Omental fat pad (tissue), 4 donors: ENCODE results near the gene SIK2. TPM values are rescaled to one million over a fixed set of nuclear protein-coding genes. Genes with fewer than 3 reads are reported as not detected.

Experiments
- ATAC-seq: fragments of 150-250 bp; one replicate; pipeline ENCODE4 v1.9.1; 2016; ENCODE audit warnings: mild to moderate bottlenecking, moderate library complexity; ENCODE audit not compliant: low FRiP score
- DNase-seq: peaks from one replicate; pipeline ENCODE4 v3.0.0-alpha.2; 2019; ENCODE audit warnings: low spot score
- total RNA-seq, 4 donors: library from RNA; depleted of rRNA; stranded (reverse); fragments of >200 nt; gene quantifications; one replicate each; pipeline ENCODE4 v1.1.0, GENCODE V29; 2016
- TF ChIP-seq, protein P1 (sequence below), 3 donors: fragments of 450-650 bp; IDR thresholded peaks; one replicate each; pipeline ENCODE4 v1.5.1; 2016 to 2017; ENCODE audit warnings: antibody characterized with exemption in 3 of 3, mild to moderate bottlenecking in 3 of 3, moderate library complexity in 2 of 3

The SIK2 gene
- total RNA-seq, 4 donors from 2014 or later, result 27.3 to 111 (median 73.6) TPM

DNA sequence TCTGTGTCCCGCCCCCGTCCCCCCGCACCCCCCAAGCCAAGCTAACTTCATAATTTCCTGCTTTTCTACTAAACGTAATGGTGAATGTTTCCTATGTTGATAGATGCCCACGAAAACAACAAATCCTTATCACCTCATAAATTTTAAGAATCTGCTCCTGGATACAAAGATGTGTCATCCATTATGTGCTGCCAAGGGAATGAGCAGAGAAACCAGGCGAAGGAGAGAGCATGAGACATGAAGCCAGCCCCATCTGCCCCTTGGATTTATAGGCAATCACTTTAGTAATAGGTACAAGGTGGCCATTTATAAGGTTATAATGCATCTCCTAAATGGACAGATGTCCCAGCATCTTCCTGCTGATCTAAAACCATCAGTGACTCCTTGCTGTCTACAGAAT lies 31.5 kb upstream of the SIK2 start:
- ATAC-seq, result no peak
- TF ChIP-seq, protein P1, sequence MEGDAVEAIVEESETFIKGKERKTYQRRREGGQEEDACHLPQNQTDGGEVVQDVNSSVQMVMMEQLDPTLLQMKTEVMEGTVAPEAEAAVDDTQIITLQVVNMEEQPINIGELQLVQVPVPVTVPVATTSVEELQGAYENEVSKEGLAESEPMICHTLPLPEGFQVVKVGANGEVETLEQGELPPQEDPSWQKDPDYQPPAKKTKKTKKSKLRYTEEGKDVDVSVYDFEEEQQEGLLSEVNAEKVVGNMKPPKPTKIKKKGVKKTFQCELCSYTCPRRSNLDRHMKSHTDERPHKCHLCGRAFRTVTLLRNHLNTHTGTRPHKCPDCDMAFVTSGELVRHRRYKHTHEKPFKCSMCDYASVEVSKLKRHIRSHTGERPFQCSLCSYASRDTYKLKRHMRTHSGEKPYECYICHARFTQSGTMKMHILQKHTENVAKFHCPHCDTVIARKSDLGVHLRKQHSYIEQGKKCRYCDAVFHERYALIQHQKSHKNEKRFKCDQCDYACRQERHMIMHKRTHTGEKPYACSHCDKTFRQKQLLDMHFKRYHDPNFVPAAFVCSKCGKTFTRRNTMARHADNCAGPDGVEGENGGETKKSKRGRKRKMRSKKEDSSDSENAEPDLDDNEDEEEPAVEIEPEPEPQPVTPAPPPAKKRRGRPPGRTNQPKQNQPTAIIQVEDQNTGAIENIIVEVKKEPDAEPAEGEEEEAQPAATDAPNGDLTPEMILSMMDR (IDR thresholded peaks at IDR 0.05), result no peak
- DNase-seq, result no peak

DNA sequence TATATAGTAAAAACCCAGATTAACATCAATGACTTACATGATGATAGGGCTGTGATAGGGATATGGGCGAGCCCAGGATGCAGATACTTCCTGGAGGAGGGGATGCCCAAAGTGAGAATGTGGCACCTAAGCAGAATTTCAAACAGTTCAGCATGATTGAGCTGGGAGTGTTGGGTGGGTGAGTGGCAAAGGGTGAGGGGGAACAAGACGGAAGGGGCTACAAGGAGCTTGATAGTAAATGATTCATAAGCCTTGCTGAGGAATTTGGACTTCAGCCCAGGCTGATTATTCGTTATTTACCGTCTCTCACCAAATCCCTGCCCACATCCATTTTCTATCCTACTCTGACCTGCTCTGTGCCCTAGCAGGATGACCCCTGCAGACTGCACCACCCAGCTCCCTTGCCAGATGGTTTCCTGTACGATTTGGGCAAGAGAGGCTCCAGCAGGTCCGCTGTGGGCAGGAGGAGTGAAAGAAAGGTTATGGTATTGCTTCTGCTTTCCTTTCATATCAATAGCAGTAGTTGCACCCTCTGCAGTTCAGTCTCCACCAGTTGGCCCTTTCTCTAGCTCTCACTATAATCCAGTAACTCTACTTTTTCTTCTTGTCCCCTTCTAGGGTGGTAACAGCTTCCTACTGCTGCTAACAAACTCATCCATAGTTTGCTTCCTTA lies 30.3 kb upstream of the SIK2 start:
- ATAC-seq (no peak), DNase-seq (no peak)
- TF ChIP-seq, protein P1 (IDR thresholded peaks at IDR 0.05), result no peak

DNA sequence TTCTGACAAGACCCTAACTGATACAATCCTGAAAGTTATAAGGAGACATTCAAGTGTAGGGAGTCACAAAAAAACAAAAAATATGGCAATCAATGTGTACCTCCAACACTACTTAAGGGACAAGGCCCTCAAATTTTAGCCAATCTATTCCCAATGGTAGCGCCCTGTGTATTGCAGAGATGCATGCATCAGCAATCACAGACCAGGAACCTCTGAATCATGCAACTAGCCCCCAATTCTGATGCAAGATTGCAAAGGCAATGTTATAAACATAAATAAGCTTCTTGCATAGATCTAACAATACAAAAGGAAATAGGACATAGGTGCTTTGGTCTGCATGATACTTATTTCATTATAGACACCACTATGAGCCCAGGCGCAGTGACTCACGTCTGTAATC lies 29.7 kb upstream of the SIK2 start:
- DNase-seq (no peak), ATAC-seq (no peak)
- TF ChIP-seq, protein P1 (IDR thresholded peaks at IDR 0.05), result no peak

DNA sequence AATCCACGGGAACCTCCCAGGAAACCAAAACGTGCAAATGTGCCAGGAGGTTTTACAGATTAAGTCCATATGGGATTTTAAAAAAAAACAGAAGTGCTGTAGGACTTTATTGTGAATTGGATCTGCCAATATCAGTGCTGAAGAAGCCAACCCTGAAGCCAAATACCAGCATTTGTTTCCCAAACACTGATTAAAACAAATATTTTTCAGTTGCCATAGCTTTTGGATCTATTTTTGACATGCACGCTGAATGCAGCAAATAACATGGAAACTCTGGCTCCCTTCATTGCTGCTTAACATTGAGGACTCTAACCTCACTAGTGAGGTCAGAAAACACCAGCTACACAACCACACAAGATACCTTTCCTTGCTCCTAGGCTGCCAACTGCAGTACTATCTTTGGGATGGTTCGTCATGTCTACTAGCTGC lies 28.4 kb upstream of the SIK2 start:
- DNase-seq, result no peak
- ATAC-seq, result no peak
- TF ChIP-seq, protein P1 (IDR thresholded peaks at IDR 0.05), result no peak

DNA sequence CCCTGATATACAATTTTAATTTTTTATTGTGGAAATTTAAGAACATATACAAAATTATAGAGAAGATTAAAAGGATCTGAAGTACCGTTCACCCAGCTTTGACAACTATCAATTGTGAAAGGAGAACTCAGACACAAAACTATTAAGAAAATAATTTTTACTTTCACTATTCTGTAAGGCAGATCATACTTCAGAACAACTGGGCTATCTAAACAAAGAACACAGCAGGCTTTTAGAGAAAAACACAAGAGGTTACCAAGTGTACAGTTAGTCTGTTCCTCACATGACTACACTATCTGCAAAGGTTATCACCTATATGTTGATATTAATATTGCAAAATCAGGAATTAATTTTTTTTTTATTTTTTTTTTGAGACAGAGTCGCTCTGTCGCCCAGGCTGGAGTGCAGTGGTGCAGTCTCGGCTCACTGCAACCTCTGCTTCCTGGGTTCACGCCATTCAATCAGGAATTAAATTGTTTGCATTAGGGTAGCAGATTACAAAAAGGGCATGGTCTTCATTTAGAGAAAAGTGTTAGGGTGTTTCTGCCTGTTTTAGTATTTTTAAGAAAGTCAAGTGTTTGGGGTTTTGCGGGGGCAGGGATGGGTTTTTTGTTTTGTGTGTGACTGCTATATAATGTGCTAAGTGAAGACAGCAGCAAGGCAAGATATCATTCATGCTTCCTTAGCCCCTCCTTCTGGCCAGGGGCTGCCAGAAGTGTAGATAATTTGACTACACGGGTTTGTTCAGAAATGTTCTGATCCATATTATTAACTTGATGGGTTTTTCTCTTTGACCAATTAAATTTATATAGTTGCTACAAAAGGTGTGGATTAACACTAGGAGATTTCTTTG lies 27.6 kb upstream of the SIK2 start:
- TF ChIP-seq, protein P1 (IDR thresholded peaks at IDR 0.05), result no peak
- ATAC-seq, result no peak
- DNase-seq, result no peak

DNA sequence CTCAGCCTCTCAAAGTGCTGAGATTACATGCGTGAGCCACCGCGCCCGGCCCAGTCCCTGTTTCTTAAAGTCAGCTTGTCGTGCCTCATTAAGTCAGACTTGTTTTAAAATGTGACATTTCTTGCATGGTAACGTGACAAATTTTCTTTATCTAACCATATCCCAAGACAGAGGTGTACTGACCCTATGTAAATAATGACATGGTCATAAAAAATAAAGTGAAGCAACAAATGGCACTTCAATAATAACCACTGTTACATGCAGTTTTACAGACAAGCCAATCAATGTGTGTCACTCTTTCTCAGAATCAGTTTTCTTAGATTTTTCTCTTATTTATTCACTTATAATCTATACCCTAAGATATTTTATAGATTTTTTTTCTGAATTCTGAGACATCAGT lies 26.5 kb upstream of the SIK2 start:
- TF ChIP-seq, protein P1 (IDR thresholded peaks at IDR 0.05), result no peak
- ATAC-seq (no peak), DNase-seq (no peak)
